GM12878 (cell line): Measurements from ENCODE around the gene GRM3.

Experiments
- BHLHE40 ChIP-seq, 2 experiments: fragments of 450-650 bp in 1 of 2; IDR thresholded peaks; 2 replicates each; pipeline ENCODE4 v1.6.1; 2011 to 2017; ENCODE audit warnings: low read depth in 2 of 2, borderline replicate concordance in 1 of 2, improper control_type of control experiment in 1 of 2, low read length in 1 of 2, mild to moderate bottlenecking in 1 of 2
- CBX5 ChIP-seq: sonication (generic); IDR thresholded peaks from 2 replicates; pipeline ENCODE4 v1.6.1; 2016; ENCODE audit warnings: low read depth, moderate library complexity, mild to moderate bottlenecking, inconsistent platforms
- CREB1 ChIP-seq: IDR thresholded peaks from 2 replicates; pipeline ENCODE4 v1.6.1; 2012; ENCODE audit warnings: low read depth, mild to moderate bottlenecking, inconsistent platforms
- CTCF ChIP-seq, 3 experiments: IDR thresholded peaks in 2 of 3; conservative IDR thresholded peaks in 1 of 3; 2 replicates each; pipeline ENCODE4 v1.5.1; 2011; ENCODE audit warnings: low read depth in 3 of 3, low read length in 3 of 3, mild to moderate bottlenecking in 3 of 3, control low read depth in 2 of 3, moderate library complexity in 2 of 3, inconsistent platforms in 1 of 3, mixed read lengths in 1 of 3; ENCODE audit not compliant: control insufficient read depth in 2 of 3, insufficient read depth in 1 of 3; ENCODE audit errors: extremely low read depth in 1 of 3
- EP300 ChIP-seq, 2 experiments: fragments of 150-350 bp in 1 of 2; IDR thresholded peaks; 2 replicates each; pipeline ENCODE4 v1.6.1; 2011 to 2012; ENCODE audit warnings: low read depth in 2 of 2, low read length in 2 of 2, borderline replicate concordance in 1 of 2, improper control_type of control experiment in 1 of 2, inconsistent platforms in 1 of 2; ENCODE audit not compliant: control insufficient read depth in 1 of 2
- FOXK2 ChIP-seq: fragments of 450-650 bp; IDR thresholded peaks from 2 replicates; pipeline ENCODE4 v1.6.1; 2017; ENCODE audit warnings: mild to moderate bottlenecking, moderate library complexity
- HDAC2 ChIP-seq: fragments of 200-600 bp; sonication (generic); IDR thresholded peaks from 2 replicates; pipeline ENCODE4 v1.6.1; 2017
- JUND ChIP-seq: IDR thresholded peaks from 2 replicates; pipeline ENCODE4 v1.6.1; 2012; ENCODE audit warnings: low read depth, mild to moderate bottlenecking, low read length, improper control_type of control experiment, moderate library complexity
- PBX3 ChIP-seq: IDR thresholded peaks from 2 replicates; pipeline ENCODE4 v1.6.1; 2011; ENCODE audit warnings: mild to moderate bottlenecking, low read depth, low read length, moderate library complexity; ENCODE audit not compliant: insufficient replicate concordance
- POLR2A ChIP-seq: IDR thresholded peaks from 2 replicates; pipeline ENCODE4 v1.6.1; 2011; ENCODE audit warnings: low read depth, mild to moderate bottlenecking, low read length
- POLR2AphosphoS5 ChIP-seq: IDR thresholded peaks from 2 replicates; pipeline ENCODE4 v1.6.1; 2011; ENCODE audit warnings: mild to moderate bottlenecking, low read length, inconsistent platforms
- RFX5 ChIP-seq: IDR thresholded peaks from 2 replicates; pipeline ENCODE4 v1.6.1; 2011; ENCODE audit warnings: low read depth, low read length, improper control_type of control experiment
- SPI1 ChIP-seq: IDR thresholded peaks from 2 replicates; pipeline ENCODE4 v1.6.1; 2011; ENCODE audit warnings: low read depth, mild to moderate bottlenecking, low read length, moderate library complexity, borderline replicate concordance; ENCODE audit not compliant: insufficient read depth
- TF ChIP-seq, protein P1 (sequence below): IDR thresholded peaks from 2 replicates; pipeline ENCODE4 v1.6.1; 2012; ENCODE audit warnings: low read depth, low read length, improper control_type of control experiment

DNA sequence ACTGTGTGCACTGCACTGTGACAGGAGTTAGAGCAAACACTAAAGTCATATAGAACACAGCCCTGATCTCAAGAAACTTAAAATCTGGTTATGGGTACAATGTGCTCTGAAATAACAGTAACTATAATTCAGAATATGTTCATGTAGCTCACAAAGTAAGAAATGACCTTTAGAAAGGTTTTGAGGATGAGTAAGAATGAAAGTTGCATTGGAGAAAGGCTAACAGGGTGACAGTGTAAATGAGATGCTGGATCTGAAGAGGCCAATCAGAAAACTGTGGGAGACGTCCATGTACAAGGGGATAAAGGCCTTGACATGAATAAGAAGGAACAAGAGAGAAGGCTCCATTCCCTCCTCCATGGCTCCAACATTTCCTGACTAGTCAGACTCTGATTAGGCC lies 124.7 kb downstream of the GRM3 start:
- TF ChIP-seq CTCF (IDR thresholded peaks at IDR 0.05 in 2 of 3, conservative IDR thresholded peaks at IDR 0.05 in 1 of 3; ENCODE audit: control insufficient read depth in 2 of 3, extremely low read depth in 1 of 3, insufficient read depth in 1 of 3, low read depth in 3 of 3, low read length in 3 of 3) (no peak), CREB1 (no peak), EP300 (IDR thresholded peaks at IDR 0.05; ENCODE audit: borderline replicate concordance in 1 of 2, control insufficient read depth in 1 of 2, low read depth in 2 of 2, low read length in 2 of 2) (no peak), CBX5 (no peak), RFX5 (no peak), POLR2AphosphoS5 (no peak), POLR2A (no peak), PBX3 (no peak), JUND (no peak), FOXK2 (no peak), BHLHE40 (IDR thresholded peaks at IDR 0.05; ENCODE audit: borderline replicate concordance in 1 of 2, low read depth in 2 of 2, low read length in 1 of 2) (no peak), HDAC2 (no peak), SPI1 (no peak)
- TF ChIP-seq, protein P1, sequence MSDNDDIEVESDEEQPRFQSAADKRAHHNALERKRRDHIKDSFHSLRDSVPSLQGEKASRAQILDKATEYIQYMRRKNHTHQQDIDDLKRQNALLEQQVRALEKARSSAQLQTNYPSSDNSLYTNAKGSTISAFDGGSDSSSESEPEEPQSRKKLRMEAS = no peak
